Measurements from ENCODE around the gene ASIC2.

Gene ASIC2

DNA sequence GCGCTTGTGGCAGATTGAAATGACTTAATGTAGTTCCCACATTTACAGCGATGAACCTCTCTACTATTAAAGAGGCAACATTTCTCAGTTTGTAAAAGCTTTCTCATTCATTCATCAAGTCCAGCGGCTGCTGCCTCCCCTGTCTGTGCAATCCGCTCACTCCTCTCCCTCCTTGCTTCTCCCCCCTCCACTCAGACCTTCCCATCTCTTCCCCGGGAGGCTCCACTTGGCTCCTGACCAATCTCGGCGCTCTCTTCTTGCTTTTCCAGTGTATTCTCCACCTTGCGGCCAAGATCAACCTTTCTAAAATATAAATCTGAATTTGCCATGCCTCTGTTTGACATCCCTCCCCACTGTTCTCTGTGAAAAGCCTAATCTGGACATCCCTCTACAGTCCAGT lies 117.5 kb downstream of the ASIC2 start:
- no peaks in the 10 kb centered on the region for H3K9me3 ChIP-seq (ENCODE audit: control insufficient read depth in 1 of 2, low read length in 2 of 2)
- no peak overlapping the region for H3K27ac ChIP-seq (ENCODE audit: low read length)
- no peaks in the 10 kb centered on the region for H3K27me3 ChIP-seq (ENCODE audit: low read depth, low read length)
- H3K4me3 ChIP-seq (ENCODE audit: low read depth in 1 of 2, low read length in 2 of 2), result no peak overlapping the region
- H3K4me1 ChIP-seq (ENCODE audit: control insufficient read depth in 1 of 2, insufficient read depth in 2 of 2, low read length in 2 of 2), result peaks cover 0 to 5% of the 10 kb centered on the region in 2 donors
- no peaks in the 10 kb centered on the region for H3K36me3 ChIP-seq (ENCODE audit: control insufficient read depth in 1 of 2, insufficient read depth in 2 of 2, low read length in 2 of 2)

DNA sequence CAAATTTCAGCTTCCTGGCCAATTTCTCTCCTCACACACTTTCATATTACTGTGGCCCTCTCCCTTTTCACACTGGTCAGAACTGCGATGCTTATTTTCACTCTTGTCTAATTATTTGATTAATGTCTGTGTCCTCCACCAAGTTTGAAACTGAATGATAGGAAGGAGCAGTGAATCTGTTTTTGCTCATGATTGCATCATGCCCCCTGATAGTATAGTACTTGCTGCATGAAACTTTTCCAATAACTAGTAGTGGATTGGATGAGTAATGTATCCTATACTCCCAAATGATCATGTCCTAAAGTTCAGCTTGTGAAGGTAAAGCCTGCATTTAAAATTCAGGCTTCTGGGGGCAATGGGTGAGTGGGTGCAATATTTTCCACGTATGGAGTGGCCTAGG lies 121.2 kb downstream of the ASIC2 start:
- Histone ChIP-seq H3K4me3 (ENCODE audit: low read depth in 1 of 2, low read length in 2 of 2) (no peak overlapping the region), H3K4me1 (ENCODE audit: control insufficient read depth in 1 of 2, insufficient read depth in 2 of 2, low read length in 2 of 2) (peaks cover 0 to 5% of the 10 kb centered on the region in 2 donors), H3K9me3 (ENCODE audit: control insufficient read depth in 1 of 2, low read length in 2 of 2) (no peaks in the 10 kb centered on the region), H3K27me3 (ENCODE audit: low read depth, low read length) (no peaks in the 10 kb centered on the region), H3K36me3 (ENCODE audit: control insufficient read depth in 1 of 2, insufficient read depth in 2 of 2, low read length in 2 of 2) (no peaks in the 10 kb centered on the region), H3K27ac (ENCODE audit: low read length) (no peak overlapping the region)

DNA sequence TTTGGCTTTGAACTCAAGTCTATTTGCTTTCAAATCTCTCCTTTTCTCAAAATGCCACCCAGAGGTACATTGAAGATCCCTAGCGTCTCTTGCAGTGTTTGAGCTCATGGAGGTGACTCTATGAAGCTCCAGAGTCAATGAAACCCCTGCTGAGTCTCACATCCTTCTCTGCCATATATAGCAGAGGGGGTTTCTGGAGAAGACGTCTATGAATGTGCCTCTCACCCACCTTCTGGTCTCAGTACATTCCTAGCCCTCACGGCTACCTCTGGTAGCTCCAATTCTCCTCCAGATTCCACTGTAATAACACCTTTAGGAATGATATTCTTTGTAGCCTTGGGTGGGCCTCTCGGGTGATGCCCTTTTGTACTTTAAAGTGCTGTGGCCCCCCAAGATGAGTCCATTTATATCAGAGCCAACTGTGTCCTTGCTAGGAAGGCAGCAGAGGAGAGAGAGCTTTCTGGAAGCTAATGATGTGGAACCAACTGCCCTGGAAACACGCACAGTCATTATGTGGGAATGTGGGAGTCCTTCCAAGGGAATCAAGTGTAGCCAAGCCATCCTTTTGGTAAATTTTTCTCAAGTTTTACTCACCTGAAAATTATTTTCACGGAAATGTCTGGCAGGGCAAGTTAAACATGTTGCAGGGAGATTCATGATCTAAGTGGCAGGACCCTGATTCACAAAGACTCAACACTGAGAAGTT lies 123.4 kb downstream of the ASIC2 start:
- Histone ChIP-seq H3K4me1 (ENCODE audit: control insufficient read depth in 1 of 2, insufficient read depth in 2 of 2, low read length in 2 of 2) (peaks cover 0 to 5% of the 10 kb centered on the region in 2 donors), H3K27me3 (ENCODE audit: low read depth, low read length) (no peaks in the 10 kb centered on the region), H3K9me3 (ENCODE audit: control insufficient read depth in 1 of 2, low read length in 2 of 2) (no peaks in the 10 kb centered on the region), H3K27ac (ENCODE audit: low read length) (no peak overlapping the region), H3K36me3 (ENCODE audit: control insufficient read depth in 1 of 2, insufficient read depth in 2 of 2, low read length in 2 of 2) (no peaks in the 10 kb centered on the region), H3K4me3 (ENCODE audit: low read depth in 1 of 2, low read length in 2 of 2) (no peak overlapping the region)

GRCh38 chr17:33167736-33168135 lies 125.4 kb downstream of the ASIC2 start:
- Histone ChIP-seq H3K27ac (ENCODE audit: low read length) (no peak overlapping the region), H3K4me1 (ENCODE audit: control insufficient read depth in 1 of 2, insufficient read depth in 2 of 2, low read length in 2 of 2) (peaks cover 0 to 14% of the 10 kb centered on the region in 2 donors), H3K4me3 (ENCODE audit: low read depth in 1 of 2, low read length in 2 of 2) (no peak overlapping the region), H3K27me3 (ENCODE audit: low read depth, low read length) (no peaks in the 10 kb centered on the region), H3K9me3 (ENCODE audit: control insufficient read depth in 1 of 2, low read length in 2 of 2) (no peaks in the 10 kb centered on the region), H3K36me3 (ENCODE audit: control insufficient read depth in 1 of 2, insufficient read depth in 2 of 2, low read length in 2 of 2) (no peaks in the 10 kb centered on the region)

DNA sequence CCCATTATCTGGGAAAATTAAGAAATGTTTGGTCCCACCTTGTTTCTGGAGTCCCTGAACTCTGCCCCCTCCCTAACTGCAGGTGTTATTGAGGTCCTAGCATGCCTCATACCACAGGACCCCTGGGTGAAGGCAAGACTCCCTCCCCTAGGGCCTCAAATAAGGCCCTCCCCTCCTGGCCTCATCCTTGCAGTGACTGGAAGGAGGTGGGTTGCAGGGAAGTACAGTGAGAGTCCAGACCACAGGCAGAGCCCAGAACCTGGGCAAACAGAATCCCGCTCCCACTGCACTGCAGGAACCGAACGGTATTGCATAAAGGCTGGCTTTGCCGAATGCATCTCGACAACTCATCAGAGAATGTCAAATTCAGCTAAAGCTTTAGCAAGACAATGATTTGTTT lies 126.6 kb downstream of the ASIC2 start:
- H3K27me3 ChIP-seq (ENCODE audit: low read depth, low read length), result no peaks in the 10 kb centered on the region
- no peaks in the 10 kb centered on the region for H3K36me3 ChIP-seq (ENCODE audit: control insufficient read depth in 1 of 2, insufficient read depth in 2 of 2, low read length in 2 of 2)
- peaks cover 0 to 14% of the 10 kb centered on the region in 2 donors for H3K4me1 ChIP-seq (ENCODE audit: control insufficient read depth in 1 of 2, insufficient read depth in 2 of 2, low read length in 2 of 2)
- H3K9me3 ChIP-seq (ENCODE audit: control insufficient read depth in 1 of 2, low read length in 2 of 2), result no peaks in the 10 kb centered on the region
- no peak overlapping the region for H3K4me3 ChIP-seq (ENCODE audit: low read depth in 1 of 2, low read length in 2 of 2)
- H3K27ac ChIP-seq (ENCODE audit: low read length), result no peak overlapping the region

- Histone ChIP-seq H3K27me3 (ENCODE audit: low read depth, low read length) (no peaks in the 10 kb centered on the region), H3K27ac (ENCODE audit: low read length) (no peak overlapping the region), H3K4me1 (ENCODE audit: control insufficient read depth in 1 of 2, insufficient read depth in 2 of 2, low read length in 2 of 2) (peaks cover 0 to 14% of the 10 kb centered on the region in 2 donors), H3K36me3 (ENCODE audit: control insufficient read depth in 1 of 2, insufficient read depth in 2 of 2, low read length in 2 of 2) (no peaks in the 10 kb centered on the region), H3K9me3 (ENCODE audit: control insufficient read depth in 1 of 2, low read length in 2 of 2) (no peaks in the 10 kb centered on the region), H3K4me3 (ENCODE audit: low read depth in 1 of 2, low read length in 2 of 2) (no peak overlapping the region)
These were observed 128.8 kb downstream of the ASIC2 start for GRCh38 chr17:33164169-33164881.

GRCh38 chr17:33163533-33164168 lies 129.4 kb downstream of the ASIC2 start:
- Histone ChIP-seq H3K27me3 (ENCODE audit: low read depth, low read length) (no peaks in the 10 kb centered on the region), H3K27ac (ENCODE audit: low read length) (no peak overlapping the region), H3K36me3 (ENCODE audit: control insufficient read depth in 1 of 2, insufficient read depth in 2 of 2, low read length in 2 of 2) (no peaks in the 10 kb centered on the region), H3K4me3 (ENCODE audit: low read depth in 1 of 2, low read length in 2 of 2) (no peak overlapping the region), H3K4me1 (ENCODE audit: control insufficient read depth in 1 of 2, insufficient read depth in 2 of 2, low read length in 2 of 2) (peaks cover 0 to 14% of the 10 kb centered on the region in 2 donors), H3K9me3 (ENCODE audit: control insufficient read depth in 1 of 2, low read length in 2 of 2) (no peaks in the 10 kb centered on the region)

GRCh38 chr17:33154869-33155455 lies 138.1 kb downstream of the ASIC2 start:
- H3K9me3 ChIP-seq (ENCODE audit: control insufficient read depth in 1 of 2, low read length in 2 of 2), result no peaks in the 10 kb centered on the region
- H3K27me3 ChIP-seq (ENCODE audit: low read depth, low read length), result no peaks in the 10 kb centered on the region
- H3K27ac ChIP-seq (ENCODE audit: low read length), result no peak overlapping the region
- no peak overlapping the region for H3K4me3 ChIP-seq (ENCODE audit: low read depth in 1 of 2, low read length in 2 of 2)
- no peaks in the 10 kb centered on the region for H3K4me1 ChIP-seq (ENCODE audit: control insufficient read depth in 1 of 2, insufficient read depth in 2 of 2, low read length in 2 of 2)
- no peaks in the 10 kb centered on the region for H3K36me3 ChIP-seq (ENCODE audit: control insufficient read depth in 1 of 2, insufficient read depth in 2 of 2, low read length in 2 of 2)

DNA sequence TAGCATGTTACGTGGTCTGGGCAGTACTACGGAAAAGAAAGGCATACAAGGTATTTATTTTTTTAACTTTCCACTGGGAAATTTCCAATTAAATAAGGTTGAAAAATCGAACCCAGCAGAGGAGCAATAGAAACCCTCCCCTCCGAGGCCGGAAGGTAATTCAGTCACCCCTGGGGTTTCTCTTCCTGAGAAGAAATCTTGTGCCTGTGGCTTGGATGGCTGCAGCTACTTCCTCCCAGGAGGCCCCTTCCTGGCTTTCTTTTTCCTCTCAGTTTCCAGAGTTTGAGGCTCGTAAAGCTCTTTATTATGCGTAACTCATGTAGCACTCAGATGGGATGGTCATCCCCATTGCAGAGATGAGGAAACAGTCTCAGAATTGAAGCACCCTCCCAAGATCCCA lies 140.3 kb downstream of the ASIC2 start:
- Histone ChIP-seq H3K36me3 (ENCODE audit: control insufficient read depth in 1 of 2, insufficient read depth in 2 of 2, low read length in 2 of 2) (no peaks in the 10 kb centered on the region), H3K27me3 (ENCODE audit: low read depth, low read length) (no peaks in the 10 kb centered on the region), H3K9me3 (ENCODE audit: control insufficient read depth in 1 of 2, low read length in 2 of 2) (no peaks in the 10 kb centered on the region), H3K27ac (ENCODE audit: low read length) (no peak overlapping the region), H3K4me3 (ENCODE audit: low read depth in 1 of 2, low read length in 2 of 2) (no peak overlapping the region), H3K4me1 (ENCODE audit: control insufficient read depth in 1 of 2, insufficient read depth in 2 of 2, low read length in 2 of 2) (no peaks in the 10 kb centered on the region)

DNA sequence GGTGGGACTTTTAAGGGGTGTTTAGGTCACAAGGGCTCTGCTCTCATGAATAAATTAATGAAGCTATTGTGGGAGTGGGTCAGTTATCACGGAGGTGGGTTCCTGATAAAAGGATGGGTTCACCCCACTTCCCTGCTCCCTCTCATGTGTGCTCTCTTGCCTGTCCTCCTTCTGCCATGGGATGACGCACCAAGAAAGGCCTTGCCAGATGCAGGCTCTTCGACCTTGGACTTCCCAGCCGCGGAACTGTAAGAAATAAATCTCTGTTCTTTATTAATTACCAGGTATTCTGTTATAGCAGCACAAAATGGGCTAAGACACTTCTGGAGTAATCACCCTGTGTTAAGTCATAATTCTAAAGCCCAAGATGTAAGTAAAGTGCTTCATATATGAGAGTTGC lies 141.5 kb downstream of the ASIC2 start:
- no peak overlapping the region for H3K4me3 ChIP-seq (ENCODE audit: low read depth in 1 of 2, low read length in 2 of 2)
- no peaks in the 10 kb centered on the region for H3K4me1 ChIP-seq (ENCODE audit: control insufficient read depth in 1 of 2, insufficient read depth in 2 of 2, low read length in 2 of 2)
- H3K27me3 ChIP-seq (ENCODE audit: low read depth, low read length), result no peaks in the 10 kb centered on the region
- H3K27ac ChIP-seq (ENCODE audit: low read length), result no peak overlapping the region
- no peaks in the 10 kb centered on the region for H3K36me3 ChIP-seq (ENCODE audit: control insufficient read depth in 1 of 2, insufficient read depth in 2 of 2, low read length in 2 of 2)
- no peaks in the 10 kb centered on the region for H3K9me3 ChIP-seq (ENCODE audit: control insufficient read depth in 1 of 2, low read length in 2 of 2)

GRCh38 chr17:33145941-33146340 lies 147.2 kb downstream of the ASIC2 start:
- no peaks in the 10 kb centered on the region for H3K27me3 ChIP-seq (ENCODE audit: low read depth, low read length)

More at GRCh38 chr17:33145941-33146340, 147.2 kb downstream of the ASIC2 start:
- Histone ChIP-seq H3K4me1 (ENCODE audit: control insufficient read depth in 1 of 2, insufficient read depth in 2 of 2, low read length in 2 of 2) (no peaks in the 10 kb centered on the region), H3K36me3 (ENCODE audit: control insufficient read depth in 1 of 2, insufficient read depth in 2 of 2, low read length in 2 of 2) (no peaks in the 10 kb centered on the region), H3K4me3 (ENCODE audit: low read depth in 1 of 2, low read length in 2 of 2) (no peak overlapping the region), H3K9me3 (ENCODE audit: control insufficient read depth in 1 of 2, low read length in 2 of 2) (no peaks in the 10 kb centered on the region), H3K27ac (ENCODE audit: low read length) (no peak overlapping the region)

Data from muscle layer of duodenum (tissue), 2 donors.